Measurements from ENCODE around the gene GPC5.
"Not testable (repeated sequence)": the region's sequence is repeated elsewhere in the genome, so short reads cannot be mapped to it uniquely, and the experiment has no call there.

The GPC5 gene

GRCh38 chr13:91408971-91409370, 10.6 kb downstream of the GPC5 start:
- DNase-seq (ENCODE audit: extremely low read depth, low read depth) = no peak
- TF ChIP-seq CTCF (IDR thresholded peaks at IDR 0.05; ENCODE audit: low read depth, low read length) = no peak

GRCh38 chr13:91416579-91416978, 18.2 kb downstream of the GPC5 start:
- DNase-seq (ENCODE audit: extremely low read depth, low read depth) = not testable (repeated sequence)

- no peak for TF ChIP-seq CTCF (IDR thresholded peaks at IDR 0.05; ENCODE audit: low read depth, low read length)
- no peak for DNase-seq (ENCODE audit: extremely low read depth, low read depth)
Measured at GRCh38 chr13:91417660-91418325, 19.4 kb downstream of the GPC5 start.

- no peak for TF ChIP-seq CTCF (IDR thresholded peaks at IDR 0.05; ENCODE audit: low read depth, low read length)
- DNase-seq (ENCODE audit: extremely low read depth, low read depth) = no peak
Measured at GRCh38 chr13:91426913-91427312, 28.5 kb downstream of the GPC5 start.

- not testable (repeated sequence) for DNase-seq (ENCODE audit: extremely low read depth, low read depth)
Measured at GRCh38 chr13:91438674-91439073, 40.3 kb downstream of the GPC5 start.

- no peak for TF ChIP-seq CTCF (IDR thresholded peaks at IDR 0.05; ENCODE audit: low read depth, low read length)
- DNase-seq (ENCODE audit: extremely low read depth, low read depth) = no peak
Measured at GRCh38 chr13:91450913-91451312, 52.5 kb downstream of the GPC5 start.

GRCh38 chr13:91454666-91455065, 56.2 kb downstream of the GPC5 start:
- no peak for TF ChIP-seq CTCF (IDR thresholded peaks at IDR 0.05; ENCODE audit: low read depth, low read length)
- DNase-seq (ENCODE audit: extremely low read depth, low read depth) = no peak

GRCh38 chr13:91456837-91457236, 58.4 kb downstream of the GPC5 start:
- no peak for DNase-seq (ENCODE audit: extremely low read depth, low read depth)
- TF ChIP-seq CTCF (IDR thresholded peaks at IDR 0.05; ENCODE audit: low read depth, low read length) = no peak

All from AG09319 (cell line).